AG09319 (cell line): ENCODE data around the gene FOSB.
A peak's percentile ranks its signal among the peaks of the same experiment; 100 is the strongest.

Experiments
- DNase-seq: peaks from one replicate; pipeline ENCODE4 v3.0.0-alpha.2; 2010; ENCODE audit warnings: low read depth; ENCODE audit errors: extremely low read depth
- CTCF ChIP-seq: IDR thresholded peaks from 2 replicates; pipeline ENCODE4 v1.5.1; 2011; ENCODE audit warnings: low read depth, mild to moderate bottlenecking, inconsistent platforms, low read length, moderate library complexity

The FOSB gene

DNA sequence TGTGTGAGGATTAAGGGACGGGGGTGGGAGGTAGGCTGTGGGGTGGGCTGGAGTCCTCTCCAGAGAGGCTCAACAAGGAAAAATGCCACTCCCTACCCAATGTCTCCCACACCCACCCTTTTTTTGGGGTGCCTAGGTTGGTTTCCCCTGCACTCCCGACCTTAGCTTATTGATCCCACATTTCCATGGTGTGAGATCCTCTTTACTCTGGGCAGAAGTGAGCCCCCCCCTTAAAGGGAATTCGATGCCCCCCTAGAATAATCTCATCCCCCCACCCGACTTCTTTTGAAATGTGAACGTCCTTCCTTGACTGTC, 5.5 kb downstream of the FOSB start:
- no peak for TF ChIP-seq CTCF
- DNase-seq = peak; percentile 12

DNA sequence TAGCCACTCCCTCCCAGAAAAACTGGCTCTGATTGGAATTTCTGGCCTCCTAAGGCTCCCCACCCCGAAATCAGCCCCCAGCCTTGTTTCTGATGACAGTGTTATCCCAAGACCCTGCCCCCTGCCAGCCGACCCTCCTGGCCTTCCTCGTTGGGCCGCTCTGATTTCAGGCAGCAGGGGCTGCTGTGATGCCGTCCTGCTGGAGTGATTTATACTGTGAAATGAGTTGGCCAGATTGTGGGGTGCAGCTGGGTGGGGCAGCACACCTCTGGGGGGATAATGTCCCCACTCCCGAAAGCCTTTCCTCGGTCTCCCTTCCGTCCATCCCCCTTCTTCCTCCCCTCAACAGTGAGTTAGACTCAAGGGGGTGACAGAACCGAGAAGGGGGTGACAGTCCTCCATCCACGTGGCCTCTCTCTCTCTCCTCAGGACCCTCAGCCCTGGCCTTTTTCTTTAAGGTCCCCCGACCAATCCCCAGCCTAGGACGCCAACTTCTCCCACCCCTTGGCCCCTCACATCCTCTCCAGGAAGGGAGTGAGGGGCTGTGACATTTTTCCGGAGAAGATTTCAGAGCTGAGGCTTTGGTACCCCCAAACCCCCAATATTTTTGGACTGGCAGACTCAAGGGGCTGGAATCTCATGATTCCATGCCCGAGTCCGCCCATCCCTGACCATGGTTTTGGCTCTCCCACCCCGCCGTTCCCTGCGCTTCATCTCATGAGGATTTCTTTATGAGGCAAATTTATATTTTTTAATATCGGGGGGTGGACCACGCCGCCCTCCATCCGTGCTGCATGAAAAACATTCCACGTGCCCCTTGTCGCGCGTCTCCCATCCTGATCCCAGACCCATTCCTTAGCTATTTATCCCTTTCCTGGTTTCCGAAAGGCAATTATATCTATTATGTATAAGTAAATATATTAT, 6.1 kb downstream of the FOSB start:
- no peak for TF ChIP-seq CTCF
- no peak for DNase-seq

GRCh38 chr19:45474606-45475521, 7.1 kb downstream of the FOSB start:
- no peak for TF ChIP-seq CTCF
- DNase-seq = peak; percentile 14

GRCh38 chr19:45475537-45476291, 7.9 kb downstream of the FOSB start:
- no peak for TF ChIP-seq CTCF
- no peak for DNase-seq

DNA sequence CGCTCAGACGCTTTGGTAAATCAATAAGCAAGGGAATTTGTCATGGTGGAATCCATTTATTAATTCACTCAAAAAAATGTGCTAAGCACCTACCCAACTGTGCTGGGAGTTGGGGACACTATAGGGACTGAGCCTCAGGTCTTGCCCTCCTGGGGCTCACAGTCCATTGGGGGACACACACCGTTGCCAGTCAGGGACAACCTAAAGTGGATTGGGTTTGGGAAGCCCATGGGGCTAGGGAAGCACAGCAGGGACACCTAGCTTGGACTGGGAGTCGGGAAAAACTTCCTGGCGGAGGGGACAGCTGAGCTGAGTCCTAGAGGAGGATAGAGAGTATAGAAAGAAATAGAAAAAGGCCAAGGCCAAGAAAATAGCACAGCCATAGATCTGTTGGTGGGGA, 8.5 kb downstream of the FOSB start:
- no peak for DNase-seq
- no peak for TF ChIP-seq CTCF

DNA sequence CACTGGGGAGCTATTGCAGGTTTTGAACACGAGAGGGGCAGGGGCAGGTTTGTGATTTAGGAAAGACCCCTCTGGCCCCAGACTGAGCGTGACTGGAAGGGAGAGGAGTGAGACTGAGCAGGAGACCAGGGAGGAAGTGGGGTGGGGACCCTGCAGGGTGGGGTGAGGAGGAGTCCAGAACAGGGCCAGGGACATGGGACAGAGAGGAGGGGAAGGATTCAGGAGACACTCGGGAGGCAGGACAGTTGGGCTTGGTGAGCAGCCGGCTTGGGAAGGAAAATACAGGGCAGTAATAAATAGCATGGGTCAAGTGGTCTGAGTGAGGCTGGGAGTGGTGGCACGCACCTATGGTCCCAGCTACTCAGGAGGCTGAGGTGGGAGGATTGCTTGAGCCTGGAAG, 9.4 kb downstream of the FOSB start:
- no peak for TF ChIP-seq CTCF
- no peak for DNase-seq
